PFSK-1 (cell line): ENCODE measurements around the gene FAM219B.

ENCODE experiments used
- POLR2AphosphoS5 ChIP-seq: IDR thresholded peaks from 2 replicates; pipeline ENCODE4 v1.6.1; 2012; ENCODE audit warnings: low read depth, mild to moderate bottlenecking, control low read depth, low read length, moderate library complexity
- SIN3A ChIP-seq: IDR thresholded peaks from 2 replicates; pipeline ENCODE4 v1.6.1; 2012; ENCODE audit warnings: mild to moderate bottlenecking, low read length, moderate library complexity, borderline replicate concordance; ENCODE audit not compliant: insufficient read depth
- TF ChIP-seq, protein P1 (sequence below), 2 experiments: IDR thresholded peaks; 2 replicates each; pipeline versions ENCODE4 v1.6.1 to v1.8.0; 2011 to 2012; ENCODE audit warnings: low read depth in 2 of 2, low read length in 2 of 2, control low read depth in 1 of 2, inconsistent platforms in 1 of 2, mild to moderate bottlenecking in 1 of 2, moderate library complexity in 1 of 2; ENCODE audit not compliant: insufficient read depth in 1 of 2

- no peak for TF ChIP-seq SIN3A
- no peak for TF ChIP-seq POLR2AphosphoS5
- TF ChIP-seq, protein P1, sequence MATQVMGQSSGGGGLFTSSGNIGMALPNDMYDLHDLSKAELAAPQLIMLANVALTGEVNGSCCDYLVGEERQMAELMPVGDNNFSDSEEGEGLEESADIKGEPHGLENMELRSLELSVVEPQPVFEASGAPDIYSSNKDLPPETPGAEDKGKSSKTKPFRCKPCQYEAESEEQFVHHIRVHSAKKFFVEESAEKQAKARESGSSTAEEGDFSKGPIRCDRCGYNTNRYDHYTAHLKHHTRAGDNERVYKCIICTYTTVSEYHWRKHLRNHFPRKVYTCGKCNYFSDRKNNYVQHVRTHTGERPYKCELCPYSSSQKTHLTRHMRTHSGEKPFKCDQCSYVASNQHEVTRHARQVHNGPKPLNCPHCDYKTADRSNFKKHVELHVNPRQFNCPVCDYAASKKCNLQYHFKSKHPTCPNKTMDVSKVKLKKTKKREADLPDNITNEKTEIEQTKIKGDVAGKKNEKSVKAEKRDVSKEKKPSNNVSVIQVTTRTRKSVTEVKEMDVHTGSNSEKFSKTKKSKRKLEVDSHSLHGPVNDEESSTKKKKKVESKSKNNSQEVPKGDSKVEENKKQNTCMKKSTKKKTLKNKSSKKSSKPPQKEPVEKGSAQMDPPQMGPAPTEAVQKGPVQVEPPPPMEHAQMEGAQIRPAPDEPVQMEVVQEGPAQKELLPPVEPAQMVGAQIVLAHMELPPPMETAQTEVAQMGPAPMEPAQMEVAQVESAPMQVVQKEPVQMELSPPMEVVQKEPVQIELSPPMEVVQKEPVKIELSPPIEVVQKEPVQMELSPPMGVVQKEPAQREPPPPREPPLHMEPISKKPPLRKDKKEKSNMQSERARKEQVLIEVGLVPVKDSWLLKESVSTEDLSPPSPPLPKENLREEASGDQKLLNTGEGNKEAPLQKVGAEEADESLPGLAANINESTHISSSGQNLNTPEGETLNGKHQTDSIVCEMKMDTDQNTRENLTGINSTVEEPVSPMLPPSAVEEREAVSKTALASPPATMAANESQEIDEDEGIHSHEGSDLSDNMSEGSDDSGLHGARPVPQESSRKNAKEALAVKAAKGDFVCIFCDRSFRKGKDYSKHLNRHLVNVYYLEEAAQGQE (IDR thresholded peaks at IDR 0.05; ENCODE audit: insufficient read depth in 1 of 2, low read depth in 2 of 2, low read length in 2 of 2), result no peak
Measured at GRCh38 chr15:74955796-74956647, 49.4 kb upstream of the FAM219B start.
